ENCODE results near the gene ROR2. TPM values are rescaled to one million over a fixed set of nuclear protein-coding genes. Genes with fewer than 3 reads are reported as not detected.

Gene ROR2
- total and polyA plus RNA-seq, 2 experiments from 2014 or later: 8.1 to 18.8 TPM

DNA sequence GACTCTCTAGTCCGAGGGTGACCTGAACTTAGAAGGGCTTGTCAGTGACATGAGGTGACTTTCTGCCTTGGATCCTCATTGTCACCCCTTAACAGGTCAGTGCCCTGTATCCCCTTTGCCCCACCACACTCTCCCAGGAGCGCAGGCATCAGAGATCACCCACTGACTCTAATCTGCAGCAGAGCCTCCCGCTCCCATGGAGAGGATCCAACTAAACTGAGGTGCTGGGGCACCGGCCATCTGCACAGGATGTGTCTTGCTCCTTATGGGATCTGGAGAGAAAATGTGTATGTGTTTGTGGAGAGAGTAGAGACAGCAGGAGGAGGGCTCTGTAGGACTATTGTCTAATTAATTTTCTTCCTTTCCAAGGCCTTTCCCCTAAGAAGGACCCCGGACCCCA is 213.7 kb downstream of the ROR2 start:
- Mint-ChIP-seq H3K27ac (no peak overlapping the region), H3K4me3 (no peak overlapping the region), H3K36me3 (ENCODE audit: low read depth) (0 out of 3 replicates have a peak, but pooled peaks cover 3% of the 10 kb centered on the region), H3K27me3 (ENCODE audit: insufficient read depth, low read depth, poor library complexity) (peaks cover 7% of the 10 kb centered on the region), H3K4me1 (no peaks in the 10 kb centered on the region; the same call in 2 of the 3 replicates), H3K9me3 (no peaks in the 10 kb centered on the region; the same call in 2 of the 3 replicates)
- H4K20me1 ChIP-seq (replicated peaks; ENCODE audit: insufficient read depth): no peaks in the 10 kb centered on the region
- H3K27me3 ChIP-seq (ENCODE audit: insufficient read depth): no peaks in the 10 kb centered on the region
- ATAC-seq (no peak), DNase-seq (ENCODE audit: low spot score) (no peak)
- TF ChIP-seq, protein P1, sequence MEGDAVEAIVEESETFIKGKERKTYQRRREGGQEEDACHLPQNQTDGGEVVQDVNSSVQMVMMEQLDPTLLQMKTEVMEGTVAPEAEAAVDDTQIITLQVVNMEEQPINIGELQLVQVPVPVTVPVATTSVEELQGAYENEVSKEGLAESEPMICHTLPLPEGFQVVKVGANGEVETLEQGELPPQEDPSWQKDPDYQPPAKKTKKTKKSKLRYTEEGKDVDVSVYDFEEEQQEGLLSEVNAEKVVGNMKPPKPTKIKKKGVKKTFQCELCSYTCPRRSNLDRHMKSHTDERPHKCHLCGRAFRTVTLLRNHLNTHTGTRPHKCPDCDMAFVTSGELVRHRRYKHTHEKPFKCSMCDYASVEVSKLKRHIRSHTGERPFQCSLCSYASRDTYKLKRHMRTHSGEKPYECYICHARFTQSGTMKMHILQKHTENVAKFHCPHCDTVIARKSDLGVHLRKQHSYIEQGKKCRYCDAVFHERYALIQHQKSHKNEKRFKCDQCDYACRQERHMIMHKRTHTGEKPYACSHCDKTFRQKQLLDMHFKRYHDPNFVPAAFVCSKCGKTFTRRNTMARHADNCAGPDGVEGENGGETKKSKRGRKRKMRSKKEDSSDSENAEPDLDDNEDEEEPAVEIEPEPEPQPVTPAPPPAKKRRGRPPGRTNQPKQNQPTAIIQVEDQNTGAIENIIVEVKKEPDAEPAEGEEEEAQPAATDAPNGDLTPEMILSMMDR (conservative IDR thresholded peaks at IDR 0.05; ENCODE audit: low read depth in 2 of 2): no peak
- TF ChIP-seq, protein P2, sequence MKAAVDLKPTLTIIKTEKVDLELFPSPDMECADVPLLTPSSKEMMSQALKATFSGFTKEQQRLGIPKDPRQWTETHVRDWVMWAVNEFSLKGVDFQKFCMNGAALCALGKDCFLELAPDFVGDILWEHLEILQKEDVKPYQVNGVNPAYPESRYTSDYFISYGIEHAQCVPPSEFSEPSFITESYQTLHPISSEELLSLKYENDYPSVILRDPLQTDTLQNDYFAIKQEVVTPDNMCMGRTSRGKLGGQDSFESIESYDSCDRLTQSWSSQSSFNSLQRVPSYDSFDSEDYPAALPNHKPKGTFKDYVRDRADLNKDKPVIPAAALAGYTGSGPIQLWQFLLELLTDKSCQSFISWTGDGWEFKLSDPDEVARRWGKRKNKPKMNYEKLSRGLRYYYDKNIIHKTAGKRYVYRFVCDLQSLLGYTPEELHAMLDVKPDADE (IDR thresholded peaks at IDR 0.05): no peak
- TF ChIP-seq STAT1 (IDR thresholded peaks at IDR 0.05; ENCODE audit: unreplicated experiment): no peak
- no peak overlapping the region for H2AFZ ChIP-seq
- no peak overlapping the region for H3K27ac ChIP-seq (ENCODE audit: low read depth)
- H3K4me1 ChIP-seq (ENCODE audit: insufficient read depth): no peaks in the 10 kb centered on the region
- H3K9me2 ChIP-seq (ENCODE audit: insufficient read depth): no peaks in the 10 kb centered on the region
- no peaks in the 10 kb centered on the region for H3K79me2 ChIP-seq (replicated peaks; ENCODE audit: insufficient read depth)
- no peaks in the 10 kb centered on the region for H3F3A ChIP-seq (replicated peaks; ENCODE audit: low read depth)
- no peaks in the 10 kb centered on the region for H3K36me3 ChIP-seq (ENCODE audit: insufficient read depth)
- no peak overlapping the region for H3K4me3 ChIP-seq
- no peak overlapping the region for H3K4me2 ChIP-seq

DNA sequence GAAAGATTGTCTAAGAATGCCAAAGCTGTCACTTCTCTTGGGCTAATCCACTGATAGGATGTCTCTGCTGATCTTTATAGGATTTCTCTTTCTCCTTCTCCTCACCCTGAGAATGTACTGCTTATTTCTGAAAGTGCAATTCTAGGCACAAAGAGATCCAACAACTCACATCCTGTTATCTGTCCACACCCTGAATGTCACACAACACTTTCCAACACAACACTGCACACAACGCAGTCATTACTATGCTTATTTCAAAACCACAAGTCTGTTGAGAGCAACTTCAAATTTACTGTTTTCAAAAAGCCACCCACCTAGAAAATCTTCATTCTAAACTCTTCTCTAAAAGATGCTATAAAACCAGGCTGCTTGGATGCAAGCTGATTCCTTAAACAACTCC is 215.0 kb downstream of the ROR2 start:
- H3K79me2 ChIP-seq (replicated peaks; ENCODE audit: insufficient read depth): no peaks in the 10 kb centered on the region
- no peak for ATAC-seq
- Mint-ChIP-seq H3K27me3 (ENCODE audit: insufficient read depth, low read depth, poor library complexity) (peaks cover 7% of the 10 kb centered on the region), H3K4me1 (no peaks in the 10 kb centered on the region; the same call in 2 of the 3 replicates), H3K36me3 (ENCODE audit: low read depth) (0 out of 3 replicates have a peak, but pooled peaks cover 3% of the 10 kb centered on the region), H3K4me3 (no peak overlapping the region), H3K9me3 (no peaks in the 10 kb centered on the region; the same call in 2 of the 3 replicates), H3K27ac (no peak overlapping the region)
- TF ChIP-seq EZH2phosphoT487 (IDR thresholded peaks at IDR 0.05; ENCODE audit: unreplicated experiment) (no peak), EZH2 (IDR thresholded peaks at IDR 0.05; ENCODE audit: low read depth, unreplicated experiment) (no peak), STAT1 (IDR thresholded peaks at IDR 0.05; ENCODE audit: unreplicated experiment) (no peak), NANOG (IDR thresholded peaks at IDR 0.05; ENCODE audit: borderline replicate concordance) (no peak), JUNB (IDR thresholded peaks at IDR 0.05; ENCODE audit: unreplicated experiment) (no peak), CREB1 (CRISPR knock-in tag; IDR thresholded peaks at IDR 0.05; ENCODE audit: low read depth) (no peak)
- TF ChIP-seq, protein P2 (IDR thresholded peaks at IDR 0.05): no peak
- TF ChIP-seq, protein P3, sequence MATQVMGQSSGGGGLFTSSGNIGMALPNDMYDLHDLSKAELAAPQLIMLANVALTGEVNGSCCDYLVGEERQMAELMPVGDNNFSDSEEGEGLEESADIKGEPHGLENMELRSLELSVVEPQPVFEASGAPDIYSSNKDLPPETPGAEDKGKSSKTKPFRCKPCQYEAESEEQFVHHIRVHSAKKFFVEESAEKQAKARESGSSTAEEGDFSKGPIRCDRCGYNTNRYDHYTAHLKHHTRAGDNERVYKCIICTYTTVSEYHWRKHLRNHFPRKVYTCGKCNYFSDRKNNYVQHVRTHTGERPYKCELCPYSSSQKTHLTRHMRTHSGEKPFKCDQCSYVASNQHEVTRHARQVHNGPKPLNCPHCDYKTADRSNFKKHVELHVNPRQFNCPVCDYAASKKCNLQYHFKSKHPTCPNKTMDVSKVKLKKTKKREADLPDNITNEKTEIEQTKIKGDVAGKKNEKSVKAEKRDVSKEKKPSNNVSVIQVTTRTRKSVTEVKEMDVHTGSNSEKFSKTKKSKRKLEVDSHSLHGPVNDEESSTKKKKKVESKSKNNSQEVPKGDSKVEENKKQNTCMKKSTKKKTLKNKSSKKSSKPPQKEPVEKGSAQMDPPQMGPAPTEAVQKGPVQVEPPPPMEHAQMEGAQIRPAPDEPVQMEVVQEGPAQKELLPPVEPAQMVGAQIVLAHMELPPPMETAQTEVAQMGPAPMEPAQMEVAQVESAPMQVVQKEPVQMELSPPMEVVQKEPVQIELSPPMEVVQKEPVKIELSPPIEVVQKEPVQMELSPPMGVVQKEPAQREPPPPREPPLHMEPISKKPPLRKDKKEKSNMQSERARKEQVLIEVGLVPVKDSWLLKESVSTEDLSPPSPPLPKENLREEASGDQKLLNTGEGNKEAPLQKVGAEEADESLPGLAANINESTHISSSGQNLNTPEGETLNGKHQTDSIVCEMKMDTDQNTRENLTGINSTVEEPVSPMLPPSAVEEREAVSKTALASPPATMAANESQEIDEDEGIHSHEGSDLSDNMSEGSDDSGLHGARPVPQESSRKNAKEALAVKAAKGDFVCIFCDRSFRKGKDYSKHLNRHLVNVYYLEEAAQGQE (IDR thresholded peaks at IDR 0.05; ENCODE audit: unreplicated experiment): no peak
- TF ChIP-seq, protein P1 (conservative IDR thresholded peaks at IDR 0.05; ENCODE audit: low read depth in 2 of 2): no peak
- H3F3A ChIP-seq (replicated peaks; ENCODE audit: low read depth): no peaks in the 10 kb centered on the region
- no peak overlapping the region for H3K4me2 ChIP-seq
- no peaks in the 10 kb centered on the region for H3K9me2 ChIP-seq (ENCODE audit: insufficient read depth)
- no peaks in the 10 kb centered on the region for H3K4me1 ChIP-seq (ENCODE audit: insufficient read depth)
- H2AFZ ChIP-seq: no peak overlapping the region
- no peaks in the 10 kb centered on the region for H4K20me1 ChIP-seq (replicated peaks; ENCODE audit: insufficient read depth)
- no peak overlapping the region for H3K27ac ChIP-seq (ENCODE audit: low read depth)
- H3K36me3 ChIP-seq (ENCODE audit: insufficient read depth): no peaks in the 10 kb centered on the region
- no peaks in the 10 kb centered on the region for H3K27me3 ChIP-seq (ENCODE audit: insufficient read depth)
- no peak overlapping the region for H3K4me3 ChIP-seq
- DNase-seq (ENCODE audit: low spot score): no peak

All from GM23338 (cell line).